HCT116 (cell line): ENCODE results near the gene ACAN. TPM values are rescaled to one million over a fixed set of nuclear protein-coding genes. Genes with fewer than 3 reads are reported as not detected.

Experiments used
- ATAC-seq: fragments of 200-7000 bp; cut with Tn5 transposase; 2 replicates; pipeline ENCODE4 v1.9.1; 2020; ENCODE audit warnings: mild to moderate bottlenecking, moderate library complexity
- BruUV-seq: library from RNA; stranded (reverse); fragments of 400-500 nt; replicated peaks from 2 replicates; lab custom pipeline; 2021; lab: Mats Ljungman, UMichigan
- CTCF ChIA-PET: fragments of 300-600 bp; sonication (Branson Sonifier 250); formaldehyde crosslinking; loops from one replicate; lab custom pipeline; 2021; ENCODE audit warnings: antibody characterized with exemption; lab: Charles Lee
- POLR2A ChIA-PET: fragments of 300-600, 350-600 bp; sonication (Branson Sonifier 250); formaldehyde crosslinking; loops from one replicate; lab custom pipeline; 2021; ENCODE audit warnings: antibody characterized with exemption; lab: Charles Lee
- RAD21 ChIA-PET, 2 experiments: fragments of 300-600 bp; sonication (Branson Sonifier 250); formaldehyde crosslinking; loops; one replicate each; lab custom pipeline; 2023; ENCODE audit warnings: low total read pairs in 2 of 2; ENCODE audit not compliant: uncharacterized antibody in 2 of 2, unreplicated experiment in 2 of 2, low non-redundant PET in 1 of 2; lab: Charles Lee
- DNase-seq: peaks from one replicate; pipeline ENCODE4 v3.0.0-alpha.2; 2010; ENCODE audit warnings: low read depth, low spot score
- H2AFZ ChIP-seq: fragments of 200-600 bp; shearing (Covaris generic), sonication (generic); 2 replicates; pipeline ENCODE4 v1.6.1; 2017; ENCODE audit warnings: low read depth, mixed run types, mixed read lengths, antibody characterized with exemption, low read length; ENCODE audit not compliant: poor library complexity, severe bottlenecking
- H3K27ac ChIP-seq: 2 replicates; pipeline ENCODE4 v1.5.1; 2012; ENCODE audit warnings: low read depth, low read length
- H3K27me3 ChIP-seq: fragments of 200-600 bp; sonication (generic); 2 replicates; pipeline ENCODE4 v1.6.1; 2016; ENCODE audit warnings: mixed run types, low read length, mixed read lengths; ENCODE audit not compliant: insufficient read depth
- H3K36me3 ChIP-seq, 2 experiments: fragments of 200-500 bp in 1 of 2; fragments of 200-600 bp in 1 of 2; sonication (Bioruptor generic) in 1 of 2; sonication (generic) in 1 of 2; 2 replicates each; pipeline versions ENCODE4 v1.5.1 to v1.6.1; 2014 to 2016; ENCODE audit warnings: low read length in 2 of 2, inconsistent platforms in 1 of 2, mixed read lengths in 1 of 2, mixed run types in 1 of 2; ENCODE audit not compliant: insufficient read depth in 2 of 2, control insufficient read depth in 1 of 2
- H3K4me1 ChIP-seq, 2 experiments: fragments of 200-600 bp in 1 of 2; sonication (generic) in 1 of 2; 2 replicates each; pipeline versions ENCODE4 v1.5.1 to v1.6.1; 2012 to 2017; ENCODE audit warnings: low read length in 2 of 2, inconsistent platforms in 1 of 2, mild to moderate bottlenecking in 1 of 2, mixed read lengths in 1 of 2, mixed run types in 1 of 2, moderate library complexity in 1 of 2; ENCODE audit not compliant: insufficient read depth in 2 of 2, control insufficient read depth in 1 of 2
- H3K4me2 ChIP-seq: fragments of 200-600 bp; sonication (generic); 2 replicates; pipeline ENCODE4 v1.6.1; 2017; ENCODE audit warnings: mixed run types, low read length, mixed read lengths
- H3K4me3 ChIP-seq, 2 experiments: fragments of 200-600 bp in 1 of 2; sonication (generic) in 1 of 2; replicated peaks in 1 of 2; 2 replicates each; pipeline ENCODE4 v1.5.1; 2011 to 2016; ENCODE audit warnings: low read length in 2 of 2, control low read depth in 1 of 2, low read depth in 1 of 2, mild to moderate bottlenecking in 1 of 2, mixed read lengths in 1 of 2, mixed run types in 1 of 2
- H3K79me2 ChIP-seq: fragments of 200-600 bp; sonication (generic); 2 replicates; pipeline ENCODE4 v1.6.1; 2017; ENCODE audit warnings: mild to moderate bottlenecking, mixed run types, low read length, moderate library complexity, mixed read lengths; ENCODE audit not compliant: insufficient read depth
- H3K9ac ChIP-seq: fragments of 200-600 bp; sonication (generic); 2 replicates; pipeline ENCODE4 v1.6.1; 2016; ENCODE audit warnings: low read length, mixed read lengths
- H3K9me2 ChIP-seq: fragments of 200-600 bp; sonication (generic), shearing (Covaris generic); 2 replicates; pipeline ENCODE4 v1.6.1; 2017; ENCODE audit warnings: mixed run types, mild to moderate bottlenecking, moderate library complexity; ENCODE audit not compliant: insufficient read depth
- H3K9me3 ChIP-seq, 2 experiments: fragments of 200-500 bp in 1 of 2; fragments of 200-600 bp in 1 of 2; sonication (Bioruptor generic) in 1 of 2; sonication (generic) in 1 of 2; 2 replicates each; pipeline ENCODE4 v1.6.1; 2014 to 2017; ENCODE audit warnings: low read length in 2 of 2, mixed read lengths in 2 of 2, inconsistent platforms in 1 of 2, low read depth in 1 of 2, mild to moderate bottlenecking in 1 of 2, mixed run types in 1 of 2, moderate library complexity in 1 of 2; ENCODE audit not compliant: control insufficient read depth in 1 of 2, insufficient read depth in 1 of 2
- H4K20me1 ChIP-seq: fragments of 200-600 bp; sonication (generic), shearing (Covaris generic); 2 replicates; pipeline ENCODE4 v1.6.1; 2017; ENCODE audit warnings: mixed run types, mild to moderate bottlenecking, moderate library complexity; ENCODE audit not compliant: insufficient read depth
- CBX3 ChIP-seq: IDR thresholded peaks from 2 replicates; pipeline ENCODE4 v1.6.1; 2012; ENCODE audit warnings: low read depth
- EGR1 ChIP-seq: IDR thresholded peaks from 2 replicates; pipeline ENCODE4 v1.6.1; 2012; ENCODE audit warnings: low read depth
- ELF1 ChIP-seq: IDR thresholded peaks from 2 replicates; pipeline ENCODE4 v1.6.1; 2012; ENCODE audit warnings: low read depth, borderline replicate concordance
- EZH2 ChIP-seq: fragments of 200-600 bp; sonication (generic); IDR thresholded peaks from 2 replicates; pipeline ENCODE4 v1.6.1; 2017; ENCODE audit warnings: antibody characterized with exemption, mixed run types
- EZH2phosphoT487 ChIP-seq: fragments of 200-600 bp; IDR thresholded peaks from 2 replicates; pipeline ENCODE4 v1.6.1; 2018; ENCODE audit warnings: antibody characterized with exemption, borderline replicate concordance
- FOSL1 ChIP-seq: IDR thresholded peaks from 2 replicates; pipeline ENCODE4 v1.6.1; 2012; ENCODE audit warnings: low read depth
- POLR2A ChIP-seq: IDR thresholded peaks from 2 replicates; pipeline ENCODE4 v1.7.0; 2011; ENCODE audit warnings: borderline replicate concordance; ENCODE audit not compliant: insufficient read depth, insufficient read length; ENCODE audit errors: extremely low read depth
- POLR2AphosphoS5 ChIP-seq: IDR thresholded peaks from 2 replicates; pipeline ENCODE4 v1.6.1; 2011; ENCODE audit warnings: mild to moderate bottlenecking, low read depth, low read length, moderate library complexity
- RAD21 ChIP-seq: IDR thresholded peaks from 2 replicates; pipeline ENCODE4 v1.6.1; 2012; ENCODE audit warnings: low read depth, mild to moderate bottlenecking
- SIN3A ChIP-seq: IDR thresholded peaks from 2 replicates; pipeline ENCODE4 v1.6.1; 2012; ENCODE audit warnings: low read depth
- SP1 ChIP-seq: IDR thresholded peaks from 2 replicates; pipeline ENCODE4 v1.6.1; 2012; ENCODE audit warnings: low read depth
- SRF ChIP-seq: IDR thresholded peaks from 2 replicates; pipeline ENCODE4 v1.6.1; 2012; ENCODE audit warnings: low read depth
- YY1 ChIP-seq: IDR thresholded peaks from 2 replicates; pipeline ENCODE4 v1.6.1; 2011; ENCODE audit warnings: low read length, low read depth, moderate library complexity, mild to moderate bottlenecking; ENCODE audit not compliant: insufficient replicate concordance; ENCODE audit errors: extremely low read depth
- ZFX ChIP-seq: fragments of 450-650 bp; IDR thresholded peaks from 2 replicates; pipeline ENCODE4 v1.6.1; 2017
- intact Hi-C: fragments of 100-400 bp; cut with micrococcal nuclease; formaldehyde crosslinking; loops from 2 replicates; pipeline ENCODE4 v1.10.0; 2022
- total RNA-seq: library from RNA; stranded (reverse); gene quantifications from one replicate; pipeline ENCODE4 v1.2.1, GENCODE V29; 2021; ENCODE audit not compliant: unreplicated experiment
- TF ChIP-seq, protein P1 (sequence below): IDR thresholded peaks from 2 replicates; pipeline ENCODE4 v1.6.1; 2012
- TF ChIP-seq, protein P2 (sequence below): IDR thresholded peaks from 2 replicates; pipeline ENCODE4 v1.6.1; 2011; ENCODE audit warnings: mild to moderate bottlenecking, low read length, moderate library complexity; ENCODE audit not compliant: insufficient replicate concordance; ENCODE audit errors: extremely low read depth
- TF ChIP-seq, protein P3 (sequence below), 3 experiments: fragments of 200-600 bp in 1 of 3; sonication (generic) in 1 of 3; IDR thresholded peaks in 2 of 3; conservative IDR thresholded peaks in 1 of 3; 2 replicates each; pipeline ENCODE4 v1.5.1; 2012 to 2017; ENCODE audit warnings: low read depth in 2 of 3, low read length in 2 of 3, antibody characterized with exemption in 1 of 3, borderline replicate concordance in 1 of 3, control low read depth in 1 of 3, mild to moderate bottlenecking in 1 of 3, mixed read lengths in 1 of 3, mixed run types in 1 of 3, moderate library complexity in 1 of 3; ENCODE audit not compliant: insufficient read depth in 1 of 3
- TF ChIP-seq, protein P4 (sequence below): IDR thresholded peaks from 2 replicates; pipeline ENCODE4 v1.6.1; 2012; ENCODE audit warnings: low read depth

Gene ACAN
- total RNA-seq, 1 experiment from 2014 or later = not detected

DNA sequence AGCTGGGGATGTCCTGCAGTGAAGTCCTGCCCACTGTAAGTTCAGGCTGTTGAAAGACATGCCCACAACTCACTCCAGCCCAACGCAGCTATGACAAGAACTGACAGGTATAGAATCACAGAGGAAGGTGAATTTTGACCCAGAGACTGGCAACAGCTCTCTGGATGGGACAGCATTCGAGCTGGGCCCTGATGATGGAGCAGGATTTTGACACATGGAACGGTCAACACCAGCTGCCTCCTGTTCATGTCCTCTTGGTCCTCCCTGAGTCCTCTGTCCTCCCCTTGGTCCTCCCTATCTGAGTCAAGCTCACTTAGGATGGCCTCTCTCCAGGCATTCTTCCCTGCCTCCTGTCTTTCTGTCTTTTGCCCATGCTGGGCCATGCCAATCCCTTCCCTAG lies 15.2 kb upstream of the ACAN start:
- intact Hi-C loops = no loop called here
- Histone ChIP-seq H2AFZ (no peak overlapping the region), H3K9me3 (no peaks in the 10 kb centered on the region)
- TF ChIP-seq YY1 = no peak
- TF ChIP-seq, protein P1, sequence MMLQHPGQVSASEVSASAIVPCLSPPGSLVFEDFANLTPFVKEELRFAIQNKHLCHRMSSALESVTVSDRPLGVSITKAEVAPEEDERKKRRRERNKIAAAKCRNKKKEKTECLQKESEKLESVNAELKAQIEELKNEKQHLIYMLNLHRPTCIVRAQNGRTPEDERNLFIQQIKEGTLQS = no peak
- no peak for TF ChIP-seq SIN3A
- TF ChIP-seq EZH2 = no peak
- TF ChIP-seq POLR2A = no peak
- TF ChIP-seq SP1 = no peak
- TF ChIP-seq, protein P2, sequence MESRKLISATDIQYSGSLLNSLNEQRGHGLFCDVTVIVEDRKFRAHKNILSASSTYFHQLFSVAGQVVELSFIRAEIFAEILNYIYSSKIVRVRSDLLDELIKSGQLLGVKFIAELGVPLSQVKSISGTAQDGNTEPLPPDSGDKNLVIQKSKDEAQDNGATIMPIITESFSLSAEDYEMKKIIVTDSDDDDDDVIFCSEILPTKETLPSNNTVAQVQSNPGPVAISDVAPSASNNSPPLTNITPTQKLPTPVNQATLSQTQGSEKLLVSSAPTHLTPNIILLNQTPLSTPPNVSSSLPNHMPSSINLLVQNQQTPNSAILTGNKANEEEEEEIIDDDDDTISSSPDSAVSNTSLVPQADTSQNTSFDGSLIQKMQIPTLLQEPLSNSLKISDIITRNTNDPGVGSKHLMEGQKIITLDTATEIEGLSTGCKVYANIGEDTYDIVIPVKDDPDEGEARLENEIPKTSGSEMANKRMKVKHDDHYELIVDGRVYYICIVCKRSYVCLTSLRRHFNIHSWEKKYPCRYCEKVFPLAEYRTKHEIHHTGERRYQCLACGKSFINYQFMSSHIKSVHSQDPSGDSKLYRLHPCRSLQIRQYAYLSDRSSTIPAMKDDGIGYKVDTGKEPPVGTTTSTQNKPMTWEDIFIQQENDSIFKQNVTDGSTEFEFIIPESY = no peak
- TF ChIP-seq SRF = no peak
- no peak for TF ChIP-seq ELF1
- no peak for TF ChIP-seq FOSL1
- TF ChIP-seq CBX3 = no peak
- TF ChIP-seq, protein P3, sequence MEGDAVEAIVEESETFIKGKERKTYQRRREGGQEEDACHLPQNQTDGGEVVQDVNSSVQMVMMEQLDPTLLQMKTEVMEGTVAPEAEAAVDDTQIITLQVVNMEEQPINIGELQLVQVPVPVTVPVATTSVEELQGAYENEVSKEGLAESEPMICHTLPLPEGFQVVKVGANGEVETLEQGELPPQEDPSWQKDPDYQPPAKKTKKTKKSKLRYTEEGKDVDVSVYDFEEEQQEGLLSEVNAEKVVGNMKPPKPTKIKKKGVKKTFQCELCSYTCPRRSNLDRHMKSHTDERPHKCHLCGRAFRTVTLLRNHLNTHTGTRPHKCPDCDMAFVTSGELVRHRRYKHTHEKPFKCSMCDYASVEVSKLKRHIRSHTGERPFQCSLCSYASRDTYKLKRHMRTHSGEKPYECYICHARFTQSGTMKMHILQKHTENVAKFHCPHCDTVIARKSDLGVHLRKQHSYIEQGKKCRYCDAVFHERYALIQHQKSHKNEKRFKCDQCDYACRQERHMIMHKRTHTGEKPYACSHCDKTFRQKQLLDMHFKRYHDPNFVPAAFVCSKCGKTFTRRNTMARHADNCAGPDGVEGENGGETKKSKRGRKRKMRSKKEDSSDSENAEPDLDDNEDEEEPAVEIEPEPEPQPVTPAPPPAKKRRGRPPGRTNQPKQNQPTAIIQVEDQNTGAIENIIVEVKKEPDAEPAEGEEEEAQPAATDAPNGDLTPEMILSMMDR (IDR thresholded peaks at IDR 0.05 in 2 of 3, conservative IDR thresholded peaks at IDR 0.05 in 1 of 3; ENCODE audit: borderline replicate concordance in 1 of 3, insufficient read depth in 1 of 3, low read depth in 2 of 3, low read length in 2 of 3) = no peak
- TF ChIP-seq RAD21 = no peak
- TF ChIP-seq, protein P4, sequence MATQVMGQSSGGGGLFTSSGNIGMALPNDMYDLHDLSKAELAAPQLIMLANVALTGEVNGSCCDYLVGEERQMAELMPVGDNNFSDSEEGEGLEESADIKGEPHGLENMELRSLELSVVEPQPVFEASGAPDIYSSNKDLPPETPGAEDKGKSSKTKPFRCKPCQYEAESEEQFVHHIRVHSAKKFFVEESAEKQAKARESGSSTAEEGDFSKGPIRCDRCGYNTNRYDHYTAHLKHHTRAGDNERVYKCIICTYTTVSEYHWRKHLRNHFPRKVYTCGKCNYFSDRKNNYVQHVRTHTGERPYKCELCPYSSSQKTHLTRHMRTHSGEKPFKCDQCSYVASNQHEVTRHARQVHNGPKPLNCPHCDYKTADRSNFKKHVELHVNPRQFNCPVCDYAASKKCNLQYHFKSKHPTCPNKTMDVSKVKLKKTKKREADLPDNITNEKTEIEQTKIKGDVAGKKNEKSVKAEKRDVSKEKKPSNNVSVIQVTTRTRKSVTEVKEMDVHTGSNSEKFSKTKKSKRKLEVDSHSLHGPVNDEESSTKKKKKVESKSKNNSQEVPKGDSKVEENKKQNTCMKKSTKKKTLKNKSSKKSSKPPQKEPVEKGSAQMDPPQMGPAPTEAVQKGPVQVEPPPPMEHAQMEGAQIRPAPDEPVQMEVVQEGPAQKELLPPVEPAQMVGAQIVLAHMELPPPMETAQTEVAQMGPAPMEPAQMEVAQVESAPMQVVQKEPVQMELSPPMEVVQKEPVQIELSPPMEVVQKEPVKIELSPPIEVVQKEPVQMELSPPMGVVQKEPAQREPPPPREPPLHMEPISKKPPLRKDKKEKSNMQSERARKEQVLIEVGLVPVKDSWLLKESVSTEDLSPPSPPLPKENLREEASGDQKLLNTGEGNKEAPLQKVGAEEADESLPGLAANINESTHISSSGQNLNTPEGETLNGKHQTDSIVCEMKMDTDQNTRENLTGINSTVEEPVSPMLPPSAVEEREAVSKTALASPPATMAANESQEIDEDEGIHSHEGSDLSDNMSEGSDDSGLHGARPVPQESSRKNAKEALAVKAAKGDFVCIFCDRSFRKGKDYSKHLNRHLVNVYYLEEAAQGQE = no peak
- no peak for TF ChIP-seq POLR2AphosphoS5
- no peak for TF ChIP-seq EZH2phosphoT487
- TF ChIP-seq EGR1 = no peak
- TF ChIP-seq ZFX = no peak
- TF ChIP-seq, all 23 proteins: peak for 0
- CTCF ChIA-PET = no interaction called here
- H3K27me3 ChIP-seq = peaks cover 13% of the 10 kb centered on the region; the same call in 1 of the 2 replicates
- H3K9me2 ChIP-seq = no peaks in the 10 kb centered on the region
- H3K9ac ChIP-seq = no peak overlapping the region
- H3K4me2 ChIP-seq = no peak overlapping the region
- no TSS peak for BruUV-seq
- H3K4me3 ChIP-seq = no peak overlapping the region
- POLR2A ChIA-PET = no interaction called here
- no peak overlapping the region for H3K27ac ChIP-seq
- DNase-seq (no peak), ATAC-seq (no peak)
- H3K4me1 ChIP-seq = no peaks in the 10 kb centered on the region
- H3K36me3 ChIP-seq = no peaks in the 10 kb centered on the region
- H4K20me1 ChIP-seq = no peaks in the 10 kb centered on the region
- RAD21 ChIA-PET = no interaction called here
- no peaks in the 10 kb centered on the region for H3K79me2 ChIP-seq
